ENCODE measurements around the gene SIGMAR1.
"Not testable (repeated sequence)": the region's sequence is repeated elsewhere in the genome, so short reads cannot be mapped to it uniquely, and the experiment has no call there.

SIGMAR1 gene

GRCh38 chr9:34654323-34655051, 16.9 kb upstream of the SIGMAR1 start:
- DNase-seq, result no peak

GRCh38 chr9:34653151-34654072, 15.8 kb upstream of the SIGMAR1 start:
- no peak for DNase-seq

- DNase-seq, result no peak
Measured at GRCh38 chr9:34652602-34653000, 15.0 kb upstream of the SIGMAR1 start.

- peak; percentile 92 for DNase-seq
Measured at GRCh38 chr9:34651876-34652601, 14.5 kb upstream of the SIGMAR1 start, which contains the start of gene IL11RA. Gene IL11RA (plus strand): TSS chr9:34652185. CDS start chr9:34655218, 3,033 bp downstream.

GRCh38 chr9:34651321-34651720, 13.7 kb upstream of the SIGMAR1 start:
- DNase-seq, result no peak

GRCh38 chr9:34650816-34651215, 13.2 kb upstream of the SIGMAR1 start:
- no peak for DNase-seq

- no peak for DNase-seq
Measured at GRCh38 chr9:34648673-34649072, 11.1 kb upstream of the SIGMAR1 start.

GRCh38 chr9:34647651-34648050, 10.1 kb upstream of the SIGMAR1 start:
- DNase-seq, result no peak

GRCh38 chr9:34647084-34647403, 9.5 kb upstream of the SIGMAR1 start:
- no peak for DNase-seq

GRCh38 chr9:34646211-34647083, 8.9 kb upstream of the SIGMAR1 start, which contains the start of gene GALT:
Gene GALT (plus strand): TSS chr9:34646675. CDS start chr9:34646705, 30 bp downstream.
- peak; percentile 94 for DNase-seq

- no peak for DNase-seq
Measured at GRCh38 chr9:34644766-34645314, 7.3 kb upstream of the SIGMAR1 start.

- DNase-seq, result no peak
Measured at GRCh38 chr9:34642679-34643078, 5.1 kb upstream of the SIGMAR1 start.

GRCh38 chr9:34639322-34639721, 1.7 kb upstream of the SIGMAR1 start:
- not testable (repeated sequence) for DNase-seq

GRCh38 chr9:34638138-34638445, 505 bp upstream of the SIGMAR1 start:
- DNase-seq, result no peak

- DNase-seq, result no peak
Measured at GRCh38 chr9:34636791-34637355, 714 bp downstream of the SIGMAR1 start.

GRCh38 chr9:34635556-34635955, 2.0 kb downstream of the SIGMAR1 start:
- no peak for DNase-seq

GRCh38 chr9:34634551-34635248, 2.9 kb downstream of the SIGMAR1 start:
- DNase-seq, result no peak

- DNase-seq, result peak; percentile 84
Measured at GRCh38 chr9:34633851-34634550, 3.6 kb downstream of the SIGMAR1 start.

GRCh38 chr9:34633166-34633565, 4.4 kb downstream of the SIGMAR1 start:
- no peak for DNase-seq

- no peak for DNase-seq
Measured at GRCh38 chr9:34630402-34631154, 7.0 kb downstream of the SIGMAR1 start.
